ENCODE results near the gene MTHFD2L.

Gene MTHFD2L

DNA sequence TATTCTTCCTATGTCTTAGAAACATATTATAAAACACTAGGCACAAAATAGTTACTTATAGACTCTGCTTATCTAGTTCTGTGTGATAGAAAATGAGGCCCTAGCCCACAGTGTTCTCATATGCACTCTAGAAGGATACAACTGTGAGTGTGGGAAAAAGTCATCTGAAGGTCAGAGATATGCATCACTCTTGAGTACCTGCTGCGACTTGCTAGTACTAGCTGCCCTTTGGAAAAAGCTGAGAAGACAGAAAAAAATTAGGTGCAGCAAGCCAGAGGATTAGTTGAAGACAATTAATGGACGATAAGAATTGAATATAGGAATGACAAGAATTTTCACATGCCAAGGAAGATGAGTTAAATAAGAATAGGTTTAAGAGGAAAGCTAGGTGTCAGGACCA lies 61.3 kb downstream of the MTHFD2L start:
- TF ChIP-seq ZNF350 (tag by site-specific recombination; IDR thresholded peaks at IDR 0.05) = no peak
- TF ChIP-seq ZNF335 (tag by site-specific recombination; conservative IDR thresholded peaks at IDR 0.05) = no peak
- TF ChIP-seq, protein P1, sequence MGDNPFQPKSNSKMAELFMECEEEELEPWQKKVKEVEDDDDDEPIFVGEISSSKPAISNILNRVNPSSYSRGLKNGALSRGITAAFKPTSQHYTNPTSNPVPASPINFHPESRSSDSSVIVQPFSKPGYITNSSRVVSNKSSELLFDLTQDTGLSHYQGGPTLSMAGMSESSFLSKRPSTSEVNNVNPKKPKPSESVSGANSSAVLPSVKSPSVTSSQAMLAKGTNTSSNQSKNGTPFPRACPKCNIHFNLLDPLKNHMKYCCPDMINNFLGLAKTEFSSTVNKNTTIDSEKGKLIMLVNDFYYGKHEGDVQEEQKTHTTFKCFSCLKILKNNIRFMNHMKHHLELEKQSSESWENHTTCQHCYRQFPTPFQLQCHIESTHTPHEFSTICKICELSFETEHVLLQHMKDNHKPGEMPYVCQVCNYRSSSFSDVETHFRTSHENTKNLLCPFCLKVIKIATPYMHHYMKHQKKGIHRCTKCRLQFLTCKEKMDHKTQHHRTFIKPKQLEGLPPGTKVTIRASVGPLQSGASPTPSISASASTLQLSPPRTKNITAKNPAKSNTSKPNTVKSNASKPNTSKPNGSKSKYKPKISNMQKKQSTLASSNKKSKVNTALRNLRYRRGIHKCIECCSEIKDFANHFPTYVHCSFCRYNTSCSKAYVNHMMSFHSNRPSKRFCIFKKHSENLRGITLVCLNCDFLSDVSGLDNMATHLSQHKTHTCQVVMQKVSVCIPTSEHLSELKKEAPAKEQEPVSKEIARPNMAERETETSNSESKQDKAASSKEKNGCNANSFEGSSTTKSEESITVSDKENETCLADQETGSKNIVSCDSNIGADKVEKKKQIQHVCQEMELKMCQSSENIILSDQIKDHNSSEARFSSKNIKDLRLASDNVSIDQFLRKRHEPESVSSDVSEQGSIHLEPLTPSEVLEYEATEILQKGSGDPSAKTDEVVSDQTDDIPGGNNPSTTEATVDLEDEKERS (tag by site-specific recombination; IDR thresholded peaks at IDR 0.05) = no peak
- no peak for TF ChIP-seq OVOL3 (tag by site-specific recombination; IDR thresholded peaks at IDR 0.05)
- TF ChIP-seq SALL2 (tag by site-specific recombination; IDR thresholded peaks at IDR 0.05; ENCODE audit: borderline replicate concordance) = no peak
- TF ChIP-seq, protein P2, sequence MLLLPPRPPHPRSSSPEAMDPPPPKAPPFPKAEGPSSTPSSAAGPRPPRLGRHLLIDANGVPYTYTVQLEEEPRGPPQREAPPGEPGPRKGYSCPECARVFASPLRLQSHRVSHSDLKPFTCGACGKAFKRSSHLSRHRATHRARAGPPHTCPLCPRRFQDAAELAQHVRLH (tag by site-specific recombination; IDR thresholded peaks at IDR 0.05) = no peak
- TF ChIP-seq ZNF48 (tag by site-specific recombination; IDR thresholded peaks at IDR 0.05) = no peak
- TF ChIP-seq, protein P3, sequence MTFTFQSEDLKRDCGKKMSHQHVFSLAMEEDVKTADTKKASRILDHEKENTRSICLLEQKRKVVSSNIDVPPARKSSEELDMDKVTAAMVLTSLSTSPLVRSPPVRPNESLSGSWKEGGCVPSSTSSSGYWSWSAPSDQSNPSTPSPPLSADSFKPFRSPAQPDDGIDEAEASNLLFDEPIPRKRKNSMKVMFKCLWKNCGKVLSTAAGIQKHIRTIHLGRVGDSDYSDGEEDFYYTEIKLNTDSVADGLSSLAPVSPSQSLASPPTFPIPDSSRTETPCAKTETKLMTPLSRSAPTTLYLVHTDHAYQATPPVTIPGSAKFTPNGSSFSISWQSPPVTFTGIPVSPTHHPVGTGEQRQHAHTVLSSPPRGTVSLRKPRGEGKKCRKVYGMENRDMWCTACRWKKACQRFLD (tag by site-specific recombination; IDR thresholded peaks at IDR 0.05) = no peak
- TF ChIP-seq ZFP3 (tag by site-specific recombination; IDR thresholded peaks at IDR 0.05; ENCODE audit: low read depth) = no peak
- no peaks in the 10 kb centered on the region for H3K9me3 ChIP-seq (ENCODE audit: control insufficient read depth, insufficient read depth, low read depth, low read length)
- ChIA-PET POLR2A (no interaction called here), CTCF (interaction anchor here (1.9 kb wide), 1 partner anchor 9 kb away, joined by 7 read pairs; no protein-coding TSS in a partner anchor)
- H3K4me1 ChIP-seq (ENCODE audit: control insufficient read depth, insufficient read depth, low read length) = no peaks in the 10 kb centered on the region
- no peak overlapping the region for H3K27ac ChIP-seq (ENCODE audit: extremely low read depth, low read depth, low read length)
- H3K36me3 ChIP-seq (ENCODE audit: control insufficient read depth in 2 of 2, insufficient read depth in 1 of 2, low read length in 2 of 2) = no peaks in the 10 kb centered on the region
- no peak overlapping the region for H3K4me3 ChIP-seq (ENCODE audit: low read depth, low read length)

GRCh38 chr4:74223098-74223497 lies 65.2 kb downstream of the MTHFD2L start:
- CTCF ChIA-PET = no interaction called here
- H3K36me3 ChIP-seq (ENCODE audit: control insufficient read depth in 2 of 2, insufficient read depth in 1 of 2, low read length in 2 of 2) = no peaks in the 10 kb centered on the region
- no peak overlapping the region for H3K27ac ChIP-seq (ENCODE audit: extremely low read depth, low read depth, low read length)
- TF ChIP-seq ZNF146 (tag by site-specific recombination; IDR thresholded peaks at IDR 0.05) = peak; percentile 57
- no peak for TF ChIP-seq ZXDB (tag by site-specific recombination; IDR thresholded peaks at IDR 0.05)
- TF ChIP-seq GLI2 (tag by site-specific recombination; IDR thresholded peaks at IDR 0.05; ENCODE audit: borderline replicate concordance, low read depth) = no peak
- TF ChIP-seq ZBTB20 (tag by site-specific recombination; IDR thresholded peaks at IDR 0.05) = no peak
- TF ChIP-seq, protein P4, sequence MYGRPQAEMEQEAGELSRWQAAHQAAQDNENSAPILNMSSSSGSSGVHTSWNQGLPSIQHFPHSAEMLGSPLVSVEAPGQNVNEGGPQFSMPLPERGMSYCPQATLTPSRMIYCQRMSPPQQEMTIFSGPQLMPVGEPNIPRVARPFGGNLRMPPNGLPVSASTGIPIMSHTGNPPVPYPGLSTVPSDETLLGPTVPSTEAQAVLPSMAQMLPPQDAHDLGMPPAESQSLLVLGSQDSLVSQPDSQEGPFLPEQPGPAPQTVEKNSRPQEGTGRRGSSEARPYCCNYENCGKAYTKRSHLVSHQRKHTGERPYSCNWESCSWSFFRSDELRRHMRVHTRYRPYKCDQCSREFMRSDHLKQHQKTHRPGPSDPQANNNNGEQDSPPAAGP (tag by site-specific recombination; IDR thresholded peaks at IDR 0.05) = no peak
- no peak for TF ChIP-seq ZBTB26 (tag by site-specific recombination; optimal IDR thresholded peaks at IDR 0.05)
- no peak for TF ChIP-seq ZNF830 (tag by site-specific recombination; IDR thresholded peaks at IDR 0.05; ENCODE audit: low read depth)
- no peaks in the 10 kb centered on the region for H3K4me1 ChIP-seq (ENCODE audit: control insufficient read depth, insufficient read depth, low read length)
- H3K4me3 ChIP-seq (ENCODE audit: low read depth, low read length) = no peak overlapping the region
- POLR2A ChIA-PET = no interaction called here
- no peaks in the 10 kb centered on the region for H3K9me3 ChIP-seq (ENCODE audit: control insufficient read depth, insufficient read depth, low read depth, low read length)
